HG03095 (cell line): ENCODE measurements around the gene MMAB.

ENCODE experiments used
- ATAC-seq: cut with Tn5 transposase; IDR thresholded peaks from one replicate; pipeline ENCODE4 v1.9.1; 2021; ENCODE audit warnings: moderate library complexity; ENCODE audit not compliant: unreplicated experiment

Gene MMAB

DNA sequence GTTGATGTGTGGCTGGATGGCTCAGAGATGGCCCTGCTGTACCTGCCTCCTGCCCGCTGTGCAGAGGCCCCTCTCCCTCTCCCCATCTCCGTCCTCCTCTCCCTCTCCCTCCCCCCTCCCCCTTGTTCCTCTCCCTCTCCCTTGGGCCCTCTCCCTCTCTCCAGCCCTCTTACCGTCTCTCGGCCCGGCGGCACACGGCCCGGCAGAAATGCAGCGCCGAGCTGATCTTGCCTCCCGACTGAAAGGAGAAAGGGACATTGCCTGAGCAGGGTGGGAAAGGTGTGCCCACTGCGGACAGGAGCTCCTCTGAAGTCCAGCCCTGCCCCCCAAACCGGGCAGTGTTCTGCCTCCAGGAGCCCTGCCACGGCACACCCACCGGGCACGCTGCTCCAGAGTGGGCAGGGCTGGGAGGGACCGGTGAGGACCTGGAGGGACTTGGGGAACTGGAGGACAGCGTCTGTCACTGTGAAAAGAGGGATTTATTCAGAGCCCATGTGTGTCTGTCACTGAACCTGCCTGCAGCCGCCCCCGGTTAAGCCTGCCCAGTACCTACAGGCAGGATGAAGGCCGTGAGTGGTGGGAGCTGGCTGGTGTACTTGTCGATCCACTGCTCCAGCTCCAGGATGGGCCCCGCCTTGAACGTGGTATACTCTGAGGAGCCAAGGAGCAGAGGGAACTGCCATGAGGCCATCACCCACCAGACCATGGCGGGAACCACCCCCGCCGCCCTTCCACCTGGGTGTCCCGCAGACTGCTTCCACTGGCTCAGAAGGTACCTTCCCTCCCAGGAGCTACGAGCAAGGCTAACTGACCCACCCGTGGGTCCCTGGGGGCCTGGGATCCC, 12.2 kb downstream of the MMAB start:
- no peak for ATAC-seq

GRCh38 chr12:109559601-109560000, 13.7 kb downstream of the MMAB start:
- ATAC-seq, result no peak

DNA sequence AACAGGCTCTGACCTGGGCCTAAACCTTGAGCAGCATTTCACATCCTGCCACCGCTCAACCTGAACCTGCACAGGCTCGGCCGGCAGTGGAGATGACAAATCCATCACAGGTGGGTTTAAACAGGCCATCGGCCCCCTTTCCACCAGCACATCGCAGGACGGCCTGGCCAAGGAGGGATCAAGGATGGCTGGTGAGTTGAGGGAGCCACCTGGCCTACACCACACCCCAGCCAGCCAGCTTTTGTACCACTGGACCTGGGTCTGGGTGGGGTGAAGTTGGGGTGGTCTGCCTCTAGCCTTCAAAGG, 14.2 kb downstream of the MMAB start:
- no peak for ATAC-seq

GRCh38 chr12:109558374-109559199, 14.7 kb downstream of the MMAB start:
- no peak for ATAC-seq

DNA sequence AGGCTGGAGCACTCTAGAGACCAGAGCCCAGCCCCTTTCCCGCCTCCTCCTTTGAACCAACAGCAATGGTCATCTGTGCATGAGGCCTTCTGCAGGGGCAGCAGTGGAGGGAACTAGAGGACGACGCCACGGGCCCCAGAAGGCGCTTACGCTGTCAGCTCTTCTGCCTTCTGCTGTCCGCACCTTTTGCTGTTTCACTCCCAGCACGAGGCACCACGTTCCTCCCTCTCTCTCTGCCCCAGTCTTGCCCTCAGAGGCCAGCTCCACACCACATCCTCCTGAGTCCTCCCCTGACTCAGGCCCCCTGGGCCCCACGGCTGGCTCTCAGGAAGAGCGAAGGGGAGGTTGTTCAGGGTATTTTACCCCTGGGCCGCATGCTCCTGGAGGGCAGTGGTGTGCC, 15.5 kb downstream of the MMAB start:
- ATAC-seq, result no peak

- no peak for ATAC-seq
Measured at GRCh38 chr12:109557200-109557599, 16.1 kb downstream of the MMAB start.

- no peak for ATAC-seq
Measured at GRCh38 chr12:109555431-109556315, 17.6 kb downstream of the MMAB start.

DNA sequence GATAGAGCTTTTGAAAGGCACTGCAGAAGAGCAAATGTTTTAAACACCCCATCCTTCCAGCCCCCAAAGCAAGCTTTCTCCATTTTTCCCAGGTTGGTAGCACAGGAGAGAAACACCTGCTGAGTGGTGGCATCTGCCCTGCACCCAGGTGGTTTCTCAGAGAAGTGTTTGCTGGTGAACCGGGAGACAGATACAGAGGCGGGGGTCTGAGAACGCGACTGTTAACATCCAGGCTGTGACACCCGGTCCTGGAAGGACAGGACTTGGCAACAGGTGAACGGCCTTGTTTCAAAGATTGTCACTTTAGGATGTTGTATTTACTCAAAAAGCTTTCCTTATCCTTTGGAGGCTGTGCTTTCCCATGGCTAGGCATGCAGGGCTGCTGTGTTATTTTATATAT, 18.5 kb downstream of the MMAB start:
- no peak for ATAC-seq

DNA sequence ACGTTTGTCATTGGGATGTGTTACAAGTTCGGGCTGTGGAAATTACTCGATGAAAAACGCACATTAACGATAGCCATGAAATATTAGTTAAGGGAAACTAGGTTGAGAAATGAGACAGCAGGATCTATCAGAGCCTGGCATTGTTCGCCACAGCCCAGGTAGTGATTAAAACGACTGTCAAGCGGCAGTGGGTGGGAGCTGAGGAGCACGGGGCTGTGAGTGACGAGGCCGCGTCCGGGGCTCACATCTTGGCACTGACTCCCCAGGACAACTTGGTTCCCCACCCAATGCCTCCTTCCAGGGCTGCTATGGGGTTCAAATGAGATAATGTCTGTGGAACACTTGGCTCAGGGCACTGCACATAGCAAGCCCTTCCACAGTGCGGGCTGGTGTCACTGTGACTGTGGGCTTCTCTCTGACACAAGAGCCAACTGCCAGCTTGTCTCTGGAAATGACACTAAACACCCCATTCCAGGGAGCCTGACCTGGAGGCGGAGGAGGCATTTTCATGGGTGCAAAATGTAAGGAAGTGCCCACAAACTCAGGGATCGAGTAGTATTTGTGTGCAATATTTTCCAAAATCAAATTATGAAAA, 19.3 kb downstream of the MMAB start:
- ATAC-seq, result no peak

- no peak for ATAC-seq
Measured at GRCh38 chr12:109553483-109553882, 19.8 kb downstream of the MMAB start.

DNA sequence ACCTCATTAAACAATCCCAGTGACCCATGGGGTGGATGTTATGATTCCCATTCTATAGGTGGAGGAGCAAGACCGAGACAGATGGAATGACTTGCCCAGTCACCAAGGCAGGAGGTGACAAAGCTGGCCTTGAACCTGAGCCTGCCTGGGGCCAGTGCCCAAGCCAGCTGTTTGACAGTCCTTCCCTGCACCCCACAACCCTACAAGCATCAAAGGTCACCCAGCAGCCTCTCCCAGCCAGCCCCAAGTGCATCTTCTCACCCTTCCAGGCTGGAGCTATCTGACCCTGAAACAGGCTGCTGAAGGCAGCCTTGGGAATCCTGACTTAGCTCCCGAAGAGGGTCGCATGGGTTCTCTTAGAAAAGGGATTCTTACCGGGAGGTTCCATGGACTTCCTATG, 20.3 kb downstream of the MMAB start:
- ATAC-seq, result no peak

GRCh38 chr12:109551108-109551507, 22.2 kb downstream of the MMAB start:
- no peak for ATAC-seq

DNA sequence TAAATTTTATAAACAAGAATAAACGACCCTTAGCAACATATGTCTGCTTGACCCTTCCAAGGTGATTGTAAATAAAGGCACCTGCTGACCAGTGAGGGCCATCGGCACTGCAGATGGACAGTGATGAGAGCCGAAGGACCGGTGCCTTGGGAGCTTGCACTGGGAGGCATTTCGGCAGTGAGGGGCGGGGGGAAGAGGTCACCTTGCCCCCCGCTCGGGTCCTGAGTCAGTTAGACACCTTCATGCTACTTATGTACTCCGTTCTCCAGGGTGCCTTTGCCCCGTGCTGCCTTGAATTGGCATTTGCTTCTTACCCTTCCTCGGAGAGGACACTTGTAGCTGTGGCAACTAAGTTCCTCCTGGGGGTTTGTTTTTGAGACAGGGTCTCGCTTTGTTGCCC, 23.0 kb downstream of the MMAB start:
- ATAC-seq, result no peak

DNA sequence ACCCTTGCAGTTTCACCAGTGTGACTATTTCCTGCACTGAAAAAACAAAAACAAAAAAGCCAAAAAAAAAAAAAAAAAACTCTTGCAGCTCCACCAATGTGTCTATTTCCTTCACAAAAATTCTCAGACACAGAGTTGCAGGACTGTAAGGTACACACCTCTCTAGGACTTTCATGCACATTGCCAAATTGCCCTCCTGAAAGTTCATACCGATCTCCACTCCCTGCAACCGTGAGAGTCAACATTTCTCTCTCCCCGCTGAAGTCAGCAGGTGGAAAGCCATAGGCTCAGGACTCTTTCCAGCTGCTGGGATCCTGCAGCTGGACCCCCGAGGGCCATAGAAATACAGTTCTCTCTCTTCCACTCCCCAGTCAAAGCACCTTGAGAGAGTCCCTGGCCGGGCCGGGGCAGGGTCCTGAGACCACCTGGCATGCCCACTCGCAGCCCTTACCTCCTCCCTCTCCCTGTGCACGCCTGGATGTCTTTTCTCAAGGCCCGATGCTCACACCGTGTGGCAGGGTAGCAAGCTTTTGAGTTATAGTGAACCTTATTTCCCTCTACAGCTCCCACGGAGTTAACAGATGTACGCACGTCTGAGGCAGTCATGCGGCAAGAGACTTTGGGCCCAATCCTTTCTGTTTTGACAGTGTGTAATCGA, 23.6 kb downstream of the MMAB start:
- ATAC-seq, result no peak

DNA sequence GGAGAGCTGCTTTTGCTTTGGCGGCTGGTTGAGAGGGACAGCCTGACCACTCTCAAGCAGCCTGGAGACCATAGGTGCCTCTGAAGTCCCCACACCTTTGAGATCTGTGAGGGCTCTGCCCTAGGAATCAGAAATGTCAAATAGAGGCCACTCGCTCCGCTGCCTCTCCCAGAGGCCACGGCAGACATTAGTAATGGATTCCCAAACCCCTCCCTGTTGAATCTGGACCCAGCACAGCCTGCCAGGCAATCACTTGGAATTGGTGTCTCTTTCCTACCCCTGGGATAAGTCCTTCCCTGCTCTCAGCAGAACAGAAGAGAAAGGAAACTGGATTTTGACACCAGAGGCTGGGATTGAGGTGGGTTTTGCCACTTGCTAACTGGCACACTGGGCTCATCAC, 25.0 kb downstream of the MMAB start:
- ATAC-seq, result no peak

DNA sequence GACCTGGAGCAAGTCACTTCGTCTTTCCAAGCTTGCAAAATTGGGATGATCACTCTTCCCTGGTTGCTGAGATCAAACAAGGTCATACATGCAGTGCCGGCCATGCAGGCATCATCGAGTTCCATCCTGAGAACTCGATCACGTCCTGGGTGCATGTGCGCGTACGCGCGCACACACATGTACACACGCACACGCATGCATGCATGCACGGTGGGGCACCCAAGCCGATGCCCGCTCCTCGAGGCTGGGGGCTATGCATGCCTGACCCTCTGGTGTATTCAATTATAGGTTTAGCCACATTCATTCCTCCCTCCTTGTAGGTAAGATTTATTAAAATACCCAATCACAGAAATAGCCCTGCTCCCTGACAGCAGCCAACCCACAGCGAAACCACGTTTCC, 26.0 kb downstream of the MMAB start:
- ATAC-seq, result no peak

GRCh38 chr12:109545826-109546225, 27.5 kb downstream of the MMAB start:
- ATAC-seq, result no peak

GRCh38 chr12:109544955-109545531, 28.3 kb downstream of the MMAB start:
- ATAC-seq, result no peak

DNA sequence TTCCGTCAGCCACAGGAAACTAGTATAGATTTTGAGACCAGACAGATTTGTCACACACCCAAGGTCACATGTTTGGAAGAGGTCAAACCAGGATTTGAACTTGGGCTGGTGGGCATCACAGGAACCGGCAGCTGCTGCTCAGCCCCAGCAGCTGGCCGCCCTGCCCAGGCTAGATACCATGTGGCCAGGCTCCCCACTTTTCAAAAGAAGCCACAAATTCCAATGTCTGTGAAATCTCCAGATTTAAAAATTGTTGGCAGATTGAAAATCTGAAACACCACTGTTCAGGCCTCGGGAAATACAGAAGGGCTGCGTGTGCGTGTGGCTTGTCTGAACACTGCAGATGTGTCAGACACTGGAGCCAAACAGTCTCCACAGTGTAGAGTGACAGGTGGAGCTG, 30.4 kb downstream of the MMAB start:
- ATAC-seq, result no peak

DNA sequence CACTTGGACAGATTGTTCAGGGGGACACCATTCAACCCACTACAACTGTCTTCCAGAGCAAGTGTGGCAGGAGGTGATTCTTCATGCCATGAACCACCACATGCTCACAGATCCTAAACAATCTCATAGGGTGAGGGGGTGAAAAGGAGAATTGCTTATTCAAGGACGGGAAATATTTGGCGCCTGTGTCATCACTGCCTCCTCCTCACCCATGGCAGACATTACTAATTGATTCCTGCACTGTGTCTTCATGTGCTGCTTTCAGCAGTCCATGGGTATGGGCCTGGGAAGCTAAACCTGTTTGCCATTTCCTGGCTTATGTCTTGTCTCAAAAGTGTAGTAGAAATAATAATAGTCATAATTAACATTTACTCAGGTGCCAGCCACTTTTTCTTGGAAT, 31.3 kb downstream of the MMAB start:
- ATAC-seq, result no peak
